ENCODE results near the gene EEF1AKMT3.

EEF1AKMT3 gene

DNA sequence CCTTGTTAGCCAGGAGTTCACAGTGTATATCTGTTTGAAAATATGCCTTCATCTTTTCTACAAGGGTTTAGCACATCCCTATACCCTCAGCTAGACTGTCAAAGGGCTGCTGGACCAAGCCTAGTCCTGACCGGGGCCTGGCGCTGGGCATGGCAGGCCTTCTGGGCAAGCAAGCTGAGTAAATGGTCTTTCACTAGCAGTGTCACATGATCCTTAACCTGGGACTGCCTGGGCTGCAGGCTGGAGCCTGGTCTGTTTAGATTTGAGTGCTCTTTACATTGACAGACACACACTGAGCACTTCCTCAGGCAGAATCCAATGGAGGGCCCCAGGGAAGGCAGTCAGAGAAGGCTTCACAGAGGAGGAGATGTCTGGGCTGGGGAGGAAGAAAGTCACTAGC is 53.0 kb downstream of the EEF1AKMT3 start:
- ATAC-seq (ENCODE audit: insufficient read depth, low read depth) (no peak), DNase-seq (no peak)
- Histone ChIP-seq H3K27me3 (ENCODE audit: insufficient read depth, low read length, poor library complexity) (no peaks in the 10 kb centered on the region), H3K36me3 (ENCODE audit: insufficient read depth, low read length) (peaks cover 88% of the 10 kb centered on the region), H3K4me1 (ENCODE audit: insufficient read depth, low read length) (no peaks in the 10 kb centered on the region), H3K4me3 (ENCODE audit: low read depth in 1 of 2, low read length in 2 of 2) (no peak overlapping the region), H4K20me1 (ENCODE audit: insufficient read depth, low read length) (peaks cover 37% of the 10 kb centered on the region), H3K27ac (ENCODE audit: low read length) (no peak overlapping the region), H3K9me3 (ENCODE audit: insufficient read depth, low read length, severe bottlenecking) (no peaks in the 10 kb centered on the region), H3K4me2 (ENCODE audit: insufficient read depth, low read length) (no peak overlapping the region), H3K79me2 (ENCODE audit: insufficient read depth, low read length) (peaks cover 14% of the 10 kb centered on the region), H2AFZ (ENCODE audit: low read depth, low read length) (no peak overlapping the region), H3K9ac (ENCODE audit: low read depth, low read length) (no peak overlapping the region)
- TF ChIP-seq, protein P1, sequence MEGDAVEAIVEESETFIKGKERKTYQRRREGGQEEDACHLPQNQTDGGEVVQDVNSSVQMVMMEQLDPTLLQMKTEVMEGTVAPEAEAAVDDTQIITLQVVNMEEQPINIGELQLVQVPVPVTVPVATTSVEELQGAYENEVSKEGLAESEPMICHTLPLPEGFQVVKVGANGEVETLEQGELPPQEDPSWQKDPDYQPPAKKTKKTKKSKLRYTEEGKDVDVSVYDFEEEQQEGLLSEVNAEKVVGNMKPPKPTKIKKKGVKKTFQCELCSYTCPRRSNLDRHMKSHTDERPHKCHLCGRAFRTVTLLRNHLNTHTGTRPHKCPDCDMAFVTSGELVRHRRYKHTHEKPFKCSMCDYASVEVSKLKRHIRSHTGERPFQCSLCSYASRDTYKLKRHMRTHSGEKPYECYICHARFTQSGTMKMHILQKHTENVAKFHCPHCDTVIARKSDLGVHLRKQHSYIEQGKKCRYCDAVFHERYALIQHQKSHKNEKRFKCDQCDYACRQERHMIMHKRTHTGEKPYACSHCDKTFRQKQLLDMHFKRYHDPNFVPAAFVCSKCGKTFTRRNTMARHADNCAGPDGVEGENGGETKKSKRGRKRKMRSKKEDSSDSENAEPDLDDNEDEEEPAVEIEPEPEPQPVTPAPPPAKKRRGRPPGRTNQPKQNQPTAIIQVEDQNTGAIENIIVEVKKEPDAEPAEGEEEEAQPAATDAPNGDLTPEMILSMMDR (IDR thresholded peaks at IDR 0.05; ENCODE audit: borderline replicate concordance, extremely low read depth, low read length, poor library complexity, severe bottlenecking) = no peak
- no peak for TF ChIP-seq EZH2 (IDR thresholded peaks at IDR 0.05; ENCODE audit: borderline replicate concordance, low read depth, low read length, severe bottlenecking)

DNA sequence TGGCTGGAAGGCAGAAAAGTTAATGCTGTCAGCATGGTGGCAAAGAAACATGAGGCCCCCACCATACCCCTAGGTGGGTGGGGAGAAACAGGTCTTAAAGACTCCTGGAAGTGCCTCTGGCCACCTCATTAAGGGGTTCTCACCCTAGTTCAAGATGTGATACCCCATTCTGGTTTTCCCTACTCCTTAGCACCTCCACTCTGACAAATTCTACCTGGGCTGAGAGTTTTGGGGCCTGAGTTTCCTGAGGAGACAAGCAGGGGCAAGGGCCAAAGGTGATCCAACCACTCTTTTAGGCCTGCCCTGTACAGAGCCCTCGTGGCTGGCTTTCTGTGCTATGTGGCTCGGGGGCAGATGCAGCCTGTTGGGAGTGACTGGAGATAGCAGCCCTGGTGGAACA is 54.0 kb downstream of the EEF1AKMT3 start:
- Histone ChIP-seq H3K4me2 (ENCODE audit: insufficient read depth, low read length) (no peak overlapping the region), H3K79me2 (ENCODE audit: insufficient read depth, low read length) (peaks cover 24% of the 10 kb centered on the region), H3K36me3 (ENCODE audit: insufficient read depth, low read length) (peaks cover 84% of the 10 kb centered on the region), H4K20me1 (ENCODE audit: insufficient read depth, low read length) (peaks cover 39% of the 10 kb centered on the region), H3K9ac (ENCODE audit: low read depth, low read length) (no peak overlapping the region), H3K9me3 (ENCODE audit: insufficient read depth, low read length, severe bottlenecking) (no peaks in the 10 kb centered on the region), H3K27me3 (ENCODE audit: insufficient read depth, low read length, poor library complexity) (no peaks in the 10 kb centered on the region), H3K4me1 (ENCODE audit: insufficient read depth, low read length) (no peaks in the 10 kb centered on the region), H3K4me3 (ENCODE audit: low read depth in 1 of 2, low read length in 2 of 2) (no peak overlapping the region), H2AFZ (ENCODE audit: low read depth, low read length) (no peak overlapping the region), H3K27ac (ENCODE audit: low read length) (no peak overlapping the region)
- no peak for ATAC-seq (ENCODE audit: insufficient read depth, low read depth)
- DNase-seq = no peak
- TF ChIP-seq EZH2 (IDR thresholded peaks at IDR 0.05; ENCODE audit: borderline replicate concordance, low read depth, low read length, severe bottlenecking) = no peak

DNA sequence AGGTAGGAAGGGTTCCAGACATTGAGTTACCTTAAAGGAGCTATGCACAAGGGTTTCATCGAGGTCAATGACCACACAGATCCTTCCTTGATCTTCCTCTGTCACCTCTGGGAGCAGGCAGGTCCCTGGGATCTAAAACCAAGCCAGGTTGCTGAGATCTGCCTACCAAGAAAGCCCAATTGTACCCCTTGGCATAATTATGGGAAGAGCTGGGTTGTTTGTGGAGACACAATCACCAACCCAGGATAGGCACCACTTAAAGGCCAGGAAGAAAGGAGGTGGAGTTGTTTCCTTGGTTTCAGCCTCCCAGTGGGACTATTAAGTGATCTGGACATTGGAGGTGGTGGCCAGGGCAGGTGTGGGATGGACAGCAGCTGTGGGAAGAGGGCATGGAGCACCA is 54.6 kb downstream of the EEF1AKMT3 start:
- Histone ChIP-seq H2AFZ (ENCODE audit: low read depth, low read length) (no peak overlapping the region), H3K9me3 (ENCODE audit: insufficient read depth, low read length, severe bottlenecking) (no peaks in the 10 kb centered on the region), H4K20me1 (ENCODE audit: insufficient read depth, low read length) (peaks cover 45% of the 10 kb centered on the region), H3K27me3 (ENCODE audit: insufficient read depth, low read length, poor library complexity) (no peaks in the 10 kb centered on the region), H3K79me2 (ENCODE audit: insufficient read depth, low read length) (peaks cover 30% of the 10 kb centered on the region), H3K36me3 (ENCODE audit: insufficient read depth, low read length) (peaks cover 78% of the 10 kb centered on the region), H3K9ac (ENCODE audit: low read depth, low read length) (no peak overlapping the region), H3K27ac (ENCODE audit: low read length) (no peak overlapping the region), H3K4me3 (ENCODE audit: low read depth in 1 of 2, low read length in 2 of 2) (no peak overlapping the region), H3K4me1 (ENCODE audit: insufficient read depth, low read length) (no peaks in the 10 kb centered on the region), H3K4me2 (ENCODE audit: insufficient read depth, low read length) (no peak overlapping the region)
- no peak for TF ChIP-seq EZH2 (IDR thresholded peaks at IDR 0.05; ENCODE audit: borderline replicate concordance, low read depth, low read length, severe bottlenecking)
- TF ChIP-seq, protein P1 (IDR thresholded peaks at IDR 0.05; ENCODE audit: borderline replicate concordance, extremely low read depth, low read length, poor library complexity, severe bottlenecking) = no peak
- DNase-seq (no peak), ATAC-seq (ENCODE audit: insufficient read depth, low read depth) (no peak)

DNA sequence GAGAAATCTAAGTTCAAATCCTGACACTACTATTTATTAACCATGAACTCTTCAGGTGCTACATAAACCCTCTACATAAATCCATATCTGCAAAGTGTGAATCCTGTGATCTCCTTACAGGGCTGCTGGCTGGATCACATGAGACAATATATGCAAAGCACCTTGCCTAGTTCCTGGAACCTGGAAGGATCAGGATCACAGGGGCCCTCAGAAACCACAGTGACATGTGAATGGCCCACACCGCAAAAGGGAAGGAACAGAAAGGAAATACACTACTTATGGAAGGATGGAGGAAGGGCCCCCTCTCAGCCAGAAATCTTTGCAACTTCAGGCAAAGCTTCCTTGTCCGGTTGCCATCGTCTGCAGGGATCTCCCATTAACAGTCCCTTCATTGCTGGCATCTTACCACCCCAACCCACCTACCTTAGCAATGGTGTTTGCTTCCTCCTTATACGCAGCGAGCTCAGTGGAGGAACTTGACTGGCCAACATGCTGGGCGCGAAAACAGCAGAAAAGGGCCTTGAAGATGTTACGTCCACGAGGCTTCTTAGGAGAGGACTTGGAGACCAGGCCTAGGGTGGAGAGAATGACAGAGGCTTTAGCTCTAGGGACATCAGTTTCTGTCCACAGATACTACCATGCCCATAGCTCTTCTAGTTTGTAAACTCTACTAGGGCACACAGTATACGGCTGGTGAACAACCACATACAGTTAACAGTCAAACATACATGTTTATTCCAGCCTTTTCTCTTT is 56.8 kb downstream of the EEF1AKMT3 start:
- no peak overlapping the region for H3K4me3 ChIP-seq (ENCODE audit: low read depth in 1 of 2, low read length in 2 of 2)
- H3K27me3 ChIP-seq (ENCODE audit: insufficient read depth, low read length, poor library complexity) = no peaks in the 10 kb centered on the region
- DNase-seq (no peak), ATAC-seq (ENCODE audit: insufficient read depth, low read depth) (no peak)
- H3K4me1 ChIP-seq (ENCODE audit: insufficient read depth, low read length) = peaks cover 4% of the 10 kb centered on the region; the same call in 1 of the 2 replicates
- H4K20me1 ChIP-seq (ENCODE audit: insufficient read depth, low read length) = peaks cover 60% of the 10 kb centered on the region
- H3K79me2 ChIP-seq (ENCODE audit: insufficient read depth, low read length) = peaks cover 52% of the 10 kb centered on the region
- H3K4me2 ChIP-seq (ENCODE audit: insufficient read depth, low read length) = no peak overlapping the region
- H3K9ac ChIP-seq (ENCODE audit: low read depth, low read length) = no peak overlapping the region
- no peaks in the 10 kb centered on the region for H3K9me3 ChIP-seq (ENCODE audit: insufficient read depth, low read length, severe bottlenecking)
- no peak overlapping the region for H2AFZ ChIP-seq (ENCODE audit: low read depth, low read length)
- no peak overlapping the region for H3K27ac ChIP-seq (ENCODE audit: low read length)
- H3K36me3 ChIP-seq (ENCODE audit: insufficient read depth, low read length) = peaks cover 56% of the 10 kb centered on the region
- TF ChIP-seq, protein P1 (IDR thresholded peaks at IDR 0.05; ENCODE audit: borderline replicate concordance, extremely low read depth, low read length, poor library complexity, severe bottlenecking) = no peak
- no peak for TF ChIP-seq EZH2 (IDR thresholded peaks at IDR 0.05; ENCODE audit: borderline replicate concordance, low read depth, low read length, severe bottlenecking)

Measured in DND-41 (cell line).